ENCODE data around the gene CPNE7.

CPNE7 gene

GRCh38 chr16:89636663-89637062, 61.1 kb downstream of the CPNE7 start:
- Histone ChIP-seq H3K4me3 (ENCODE audit: low read depth, low read length) (no peak overlapping the region), H3K27me3 (ENCODE audit: control insufficient read depth, insufficient read depth, low read length) (no peaks in the 10 kb centered on the region), H3K27ac (ENCODE audit: low read depth, low read length) (no peak overlapping the region), H3K9me3 (ENCODE audit: control insufficient read depth, insufficient read depth, low read length) (no peaks in the 10 kb centered on the region), H3K36me3 (ENCODE audit: control insufficient read depth, insufficient read depth, low read length) (no peaks in the 10 kb centered on the region), H3K4me1 (ENCODE audit: control insufficient read depth, insufficient read depth, low read length) (no peaks in the 10 kb centered on the region; the same call in 1 of the 2 replicates), H3K9ac (ENCODE audit: low read depth, low read length) (no peak overlapping the region)

DNA sequence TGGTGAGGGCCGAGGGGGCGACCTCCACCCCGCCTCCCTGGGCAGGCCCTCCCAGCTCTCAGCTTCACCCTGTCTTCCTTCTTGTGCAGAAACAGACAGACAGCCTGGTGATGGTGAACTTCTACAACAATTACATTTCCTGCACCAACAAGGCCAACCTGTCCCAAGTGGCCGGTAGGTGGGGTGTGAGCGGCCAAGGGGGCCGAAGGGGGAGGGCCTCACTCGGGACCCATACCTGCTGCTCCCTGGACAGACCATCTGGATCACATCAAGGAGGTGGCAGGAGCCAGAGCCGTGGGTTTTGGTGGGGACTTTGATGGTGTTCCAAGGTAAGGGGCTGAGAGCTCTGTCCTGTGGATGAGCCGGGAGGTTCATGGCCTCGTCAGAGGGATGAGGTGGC, 61.8 kb downstream of the CPNE7 start:
- H3K9me3 ChIP-seq (ENCODE audit: control insufficient read depth, insufficient read depth, low read length) = no peaks in the 10 kb centered on the region
- no peaks in the 10 kb centered on the region for H3K36me3 ChIP-seq (ENCODE audit: control insufficient read depth, insufficient read depth, low read length)
- no peak overlapping the region for H3K4me3 ChIP-seq (ENCODE audit: low read depth, low read length)
- H3K9ac ChIP-seq (ENCODE audit: low read depth, low read length) = no peak overlapping the region
- no peak overlapping the region for H3K27ac ChIP-seq (ENCODE audit: low read depth, low read length)
- no peaks in the 10 kb centered on the region; the same call in 1 of the 2 replicates for H3K4me1 ChIP-seq (ENCODE audit: control insufficient read depth, insufficient read depth, low read length)
- no peaks in the 10 kb centered on the region for H3K27me3 ChIP-seq (ENCODE audit: control insufficient read depth, insufficient read depth, low read length)

- H3K4me1 ChIP-seq (ENCODE audit: control insufficient read depth, insufficient read depth, low read length) = no peaks in the 10 kb centered on the region; the same call in 1 of the 2 replicates
- no peak overlapping the region for H3K4me3 ChIP-seq (ENCODE audit: low read depth, low read length)
- no peaks in the 10 kb centered on the region for H3K36me3 ChIP-seq (ENCODE audit: control insufficient read depth, insufficient read depth, low read length)
- H3K9me3 ChIP-seq (ENCODE audit: control insufficient read depth, insufficient read depth, low read length) = no peaks in the 10 kb centered on the region
- no peaks in the 10 kb centered on the region for H3K27me3 ChIP-seq (ENCODE audit: control insufficient read depth, insufficient read depth, low read length)
- no peak overlapping the region for H3K27ac ChIP-seq (ENCODE audit: low read depth, low read length)
- H3K9ac ChIP-seq (ENCODE audit: low read depth, low read length) = no peak overlapping the region
These were observed 62.9 kb downstream of the CPNE7 start for GRCh38 chr16:89638455-89638854.

DNA sequence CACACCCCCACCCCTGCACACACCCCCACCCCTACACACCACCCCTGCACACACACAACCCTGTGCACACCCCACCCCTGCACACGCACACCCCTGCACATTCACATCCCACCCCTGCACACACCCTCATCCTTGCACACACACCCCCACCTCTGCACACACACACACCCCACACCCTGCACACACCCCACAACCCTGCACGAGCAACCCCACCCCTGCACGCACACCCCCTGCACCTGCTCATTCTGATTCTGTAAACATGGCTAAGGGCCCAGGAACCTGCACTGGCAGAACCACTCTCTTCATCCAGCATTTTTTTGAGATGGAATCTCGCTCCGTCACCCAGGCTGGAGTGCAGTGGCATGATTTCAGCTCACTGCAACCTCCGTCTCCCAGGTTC, 63.8 kb downstream of the CPNE7 start:
- Histone ChIP-seq H3K27ac (ENCODE audit: low read depth, low read length) (no peak overlapping the region), H3K27me3 (ENCODE audit: control insufficient read depth, insufficient read depth, low read length) (no peaks in the 10 kb centered on the region), H3K36me3 (ENCODE audit: control insufficient read depth, insufficient read depth, low read length) (no peaks in the 10 kb centered on the region), H3K4me3 (ENCODE audit: low read depth, low read length) (no peak overlapping the region), H3K9me3 (ENCODE audit: control insufficient read depth, insufficient read depth, low read length) (no peaks in the 10 kb centered on the region), H3K9ac (ENCODE audit: low read depth, low read length) (no peak overlapping the region), H3K4me1 (ENCODE audit: control insufficient read depth, insufficient read depth, low read length) (no peaks in the 10 kb centered on the region; the same call in 1 of the 2 replicates)

GRCh38 chr16:89641458-89642119, 66.0 kb downstream of the CPNE7 start:
- peaks cover 19% of the 10 kb centered on the region for H3K36me3 ChIP-seq (ENCODE audit: control insufficient read depth, insufficient read depth, low read length)
- H3K9me3 ChIP-seq (ENCODE audit: control insufficient read depth, insufficient read depth, low read length) = no peaks in the 10 kb centered on the region
- H3K9ac ChIP-seq (ENCODE audit: low read depth, low read length) = no peak overlapping the region
- no peaks in the 10 kb centered on the region for H3K27me3 ChIP-seq (ENCODE audit: control insufficient read depth, insufficient read depth, low read length)
- no peaks in the 10 kb centered on the region; the same call in 1 of the 2 replicates for H3K4me1 ChIP-seq (ENCODE audit: control insufficient read depth, insufficient read depth, low read length)
- no peak overlapping the region for H3K27ac ChIP-seq (ENCODE audit: low read depth, low read length)
- H3K4me3 ChIP-seq (ENCODE audit: low read depth, low read length) = no peak overlapping the region

DNA sequence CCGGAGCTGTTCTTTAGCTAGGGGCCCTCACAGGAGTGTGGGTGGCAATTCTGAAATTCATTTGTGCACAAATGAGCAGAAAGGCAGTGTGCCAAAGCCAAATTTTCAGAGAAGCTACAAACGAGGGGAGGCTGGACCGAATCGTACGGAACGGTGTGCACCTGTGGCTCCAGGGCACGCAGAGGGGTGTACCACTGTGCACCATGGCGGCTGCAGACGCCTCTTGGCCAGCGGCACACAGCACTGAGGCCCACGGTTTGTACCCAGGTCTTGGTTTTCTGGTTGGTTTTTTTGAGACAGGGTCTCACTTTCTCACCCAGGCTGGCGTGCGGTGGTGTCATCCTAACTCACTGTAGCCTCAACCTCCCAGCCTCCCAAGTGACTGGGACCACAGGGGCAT, 67.0 kb downstream of the CPNE7 start:
- peaks cover 26% of the 10 kb centered on the region for H3K36me3 ChIP-seq (ENCODE audit: control insufficient read depth, insufficient read depth, low read length)
- no peak overlapping the region for H3K4me3 ChIP-seq (ENCODE audit: low read depth, low read length)
- H3K27ac ChIP-seq (ENCODE audit: low read depth, low read length) = no peak overlapping the region
- no peaks in the 10 kb centered on the region for H3K27me3 ChIP-seq (ENCODE audit: control insufficient read depth, insufficient read depth, low read length)
- no peaks in the 10 kb centered on the region for H3K9me3 ChIP-seq (ENCODE audit: control insufficient read depth, insufficient read depth, low read length)
- H3K9ac ChIP-seq (ENCODE audit: low read depth, low read length) = no peak overlapping the region
- no peaks in the 10 kb centered on the region; the same call in 1 of the 2 replicates for H3K4me1 ChIP-seq (ENCODE audit: control insufficient read depth, insufficient read depth, low read length)

GRCh38 chr16:89643769-89644300, 68.3 kb downstream of the CPNE7 start:
- H3K9me3 ChIP-seq (ENCODE audit: control insufficient read depth, insufficient read depth, low read length) = no peaks in the 10 kb centered on the region
- no peak overlapping the region for H3K9ac ChIP-seq (ENCODE audit: low read depth, low read length)
- peaks cover 26% of the 10 kb centered on the region for H3K36me3 ChIP-seq (ENCODE audit: control insufficient read depth, insufficient read depth, low read length)
- no peak overlapping the region for H3K4me3 ChIP-seq (ENCODE audit: low read depth, low read length)
- H3K27me3 ChIP-seq (ENCODE audit: control insufficient read depth, insufficient read depth, low read length) = no peaks in the 10 kb centered on the region
- H3K27ac ChIP-seq (ENCODE audit: low read depth, low read length) = no peak overlapping the region
- H3K4me1 ChIP-seq (ENCODE audit: control insufficient read depth, insufficient read depth, low read length) = no peaks in the 10 kb centered on the region; the same call in 1 of the 2 replicates

GRCh38 chr16:89645122-89645521, 69.6 kb downstream of the CPNE7 start:
- no peaks in the 10 kb centered on the region; the same call in 1 of the 2 replicates for H3K4me1 ChIP-seq (ENCODE audit: control insufficient read depth, insufficient read depth, low read length)
- no peaks in the 10 kb centered on the region for H3K9me3 ChIP-seq (ENCODE audit: control insufficient read depth, insufficient read depth, low read length)
- no peak overlapping the region for H3K9ac ChIP-seq (ENCODE audit: low read depth, low read length)
- no peaks in the 10 kb centered on the region for H3K27me3 ChIP-seq (ENCODE audit: control insufficient read depth, insufficient read depth, low read length)
- H3K4me3 ChIP-seq (ENCODE audit: low read depth, low read length) = no peak overlapping the region
- H3K27ac ChIP-seq (ENCODE audit: low read depth, low read length) = no peak overlapping the region
- peaks cover 32% of the 10 kb centered on the region for H3K36me3 ChIP-seq (ENCODE audit: control insufficient read depth, insufficient read depth, low read length)

- Histone ChIP-seq H3K36me3 (ENCODE audit: control insufficient read depth, insufficient read depth, low read length) (peaks cover 39% of the 10 kb centered on the region), H3K27me3 (ENCODE audit: control insufficient read depth, insufficient read depth, low read length) (no peaks in the 10 kb centered on the region), H3K4me1 (ENCODE audit: control insufficient read depth, insufficient read depth, low read length) (no peaks in the 10 kb centered on the region), H3K27ac (ENCODE audit: low read depth, low read length) (no peak overlapping the region), H3K9me3 (ENCODE audit: control insufficient read depth, insufficient read depth, low read length) (no peaks in the 10 kb centered on the region), H3K9ac (ENCODE audit: low read depth, low read length) (no peak overlapping the region), H3K4me3 (ENCODE audit: low read depth, low read length) (no peak overlapping the region)
These were observed 70.7 kb downstream of the CPNE7 start for GRCh38 chr16:89646270-89646669.

Data from HUES48 (cell line).